ENCODE results near the gene EHMT2.

DNA sequence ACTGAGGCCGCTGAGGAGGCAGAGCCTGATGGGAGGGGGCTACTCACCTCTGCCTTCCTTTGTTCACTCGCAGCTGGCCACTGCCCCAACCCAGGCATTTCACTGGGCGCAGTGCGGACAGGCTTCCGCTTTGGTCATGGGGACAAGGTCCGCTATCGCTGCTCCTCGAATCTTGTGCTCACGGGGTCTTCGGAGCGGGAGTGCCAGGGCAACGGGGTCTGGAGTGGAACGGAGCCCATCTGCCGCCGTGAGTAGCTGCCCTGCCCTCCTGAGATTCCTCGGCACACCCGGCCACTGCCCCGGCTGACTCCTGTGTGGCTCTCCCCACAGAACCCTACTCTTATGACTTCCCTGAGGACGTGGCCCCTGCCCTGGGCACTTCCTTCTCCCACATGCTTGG lies 36.0 kb upstream of the EHMT2 start:
- TF ChIP-seq, protein P1, sequence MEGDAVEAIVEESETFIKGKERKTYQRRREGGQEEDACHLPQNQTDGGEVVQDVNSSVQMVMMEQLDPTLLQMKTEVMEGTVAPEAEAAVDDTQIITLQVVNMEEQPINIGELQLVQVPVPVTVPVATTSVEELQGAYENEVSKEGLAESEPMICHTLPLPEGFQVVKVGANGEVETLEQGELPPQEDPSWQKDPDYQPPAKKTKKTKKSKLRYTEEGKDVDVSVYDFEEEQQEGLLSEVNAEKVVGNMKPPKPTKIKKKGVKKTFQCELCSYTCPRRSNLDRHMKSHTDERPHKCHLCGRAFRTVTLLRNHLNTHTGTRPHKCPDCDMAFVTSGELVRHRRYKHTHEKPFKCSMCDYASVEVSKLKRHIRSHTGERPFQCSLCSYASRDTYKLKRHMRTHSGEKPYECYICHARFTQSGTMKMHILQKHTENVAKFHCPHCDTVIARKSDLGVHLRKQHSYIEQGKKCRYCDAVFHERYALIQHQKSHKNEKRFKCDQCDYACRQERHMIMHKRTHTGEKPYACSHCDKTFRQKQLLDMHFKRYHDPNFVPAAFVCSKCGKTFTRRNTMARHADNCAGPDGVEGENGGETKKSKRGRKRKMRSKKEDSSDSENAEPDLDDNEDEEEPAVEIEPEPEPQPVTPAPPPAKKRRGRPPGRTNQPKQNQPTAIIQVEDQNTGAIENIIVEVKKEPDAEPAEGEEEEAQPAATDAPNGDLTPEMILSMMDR (conservative IDR thresholded peaks at IDR 0.05): no peak
- no peak for TF ChIP-seq EZH2 (IDR thresholded peaks at IDR 0.05; ENCODE audit: low read depth)
